SHP77 treated with DMSO at 0.1 percent for 48 hours (cell line): ENCODE results near the gene SOX13.
A peak's percentile ranks its signal among the peaks of the same experiment; 100 is the strongest.

Source experiments
- DNase-seq: peaks from one replicate; lab custom pipeline; 2025; lab: John Stamatoyannopoulos, UW

The SOX13 gene

DNA sequence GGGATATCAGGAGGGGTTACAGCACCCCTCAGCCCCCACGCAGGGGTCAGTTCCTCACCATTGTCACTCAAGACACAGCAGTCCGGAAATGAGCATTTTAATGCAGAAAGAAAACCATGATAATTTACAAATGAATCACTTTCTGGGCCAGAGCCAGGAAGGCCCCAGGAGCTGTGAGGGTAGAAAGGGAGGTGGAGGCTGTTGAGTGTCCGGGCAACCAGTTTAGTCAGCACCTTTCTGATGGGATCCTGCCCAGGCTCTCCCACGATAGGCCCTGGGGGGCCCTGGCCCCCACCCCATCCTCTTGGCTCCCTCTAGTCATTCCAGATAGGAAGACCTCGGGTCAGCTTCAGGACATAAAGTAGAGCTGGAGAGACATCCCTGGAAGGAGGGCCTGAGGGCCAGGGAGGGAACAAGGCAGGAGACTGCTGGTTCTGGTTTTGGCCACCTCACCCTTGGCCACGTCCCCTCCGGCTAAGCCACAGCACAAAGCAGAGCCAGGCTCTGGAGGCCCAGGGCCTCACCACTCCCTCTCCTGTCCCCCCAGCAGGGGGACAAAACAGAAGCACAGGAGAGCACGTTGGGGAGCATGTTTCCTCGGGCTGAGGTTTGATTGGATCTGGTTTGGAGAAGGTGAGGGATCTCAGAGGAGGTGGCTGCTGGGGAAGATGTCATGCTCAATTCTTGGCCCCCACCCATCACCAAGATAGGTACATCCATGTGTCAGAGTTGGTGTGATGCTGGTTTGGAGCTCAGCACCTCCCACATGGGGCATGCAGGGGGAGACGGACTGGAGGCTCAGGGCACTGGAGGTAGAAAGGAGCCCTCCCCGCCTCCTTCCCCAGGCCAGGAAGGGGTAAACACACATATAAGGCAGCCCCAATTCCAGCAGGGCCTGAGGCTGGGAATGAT lies 58.3 kb downstream of the SOX13 start:
- DNase-seq: no peak

- DNase-seq: no peak
Observed at GRCh38 chr1:204131978-204132377, 59.1 kb downstream of the SOX13 start.

GRCh38 chr1:204132718-204133117 lies 59.8 kb downstream of the SOX13 start:
- DNase-seq: no peak

DNA sequence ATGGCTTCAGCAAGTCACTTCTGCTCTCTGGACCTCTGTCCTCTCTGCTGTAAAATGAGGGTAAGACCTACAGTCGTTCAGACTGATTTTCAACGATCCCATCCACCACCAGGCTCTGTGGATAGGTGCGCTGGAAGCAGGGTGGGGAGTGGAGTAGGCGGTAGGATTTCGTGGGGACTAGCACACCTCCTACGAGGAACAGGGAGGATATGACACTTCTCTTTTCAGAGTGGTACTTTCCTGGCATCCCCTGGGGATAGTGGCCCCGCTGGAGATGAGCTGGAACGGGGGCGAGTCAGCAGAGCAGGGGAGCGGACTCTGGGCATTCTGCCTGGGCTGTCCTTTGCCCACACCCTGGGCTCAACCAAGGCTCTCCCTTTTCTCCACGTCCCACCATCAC lies 61.2 kb downstream of the SOX13 start:
- no peak for DNase-seq

DNA sequence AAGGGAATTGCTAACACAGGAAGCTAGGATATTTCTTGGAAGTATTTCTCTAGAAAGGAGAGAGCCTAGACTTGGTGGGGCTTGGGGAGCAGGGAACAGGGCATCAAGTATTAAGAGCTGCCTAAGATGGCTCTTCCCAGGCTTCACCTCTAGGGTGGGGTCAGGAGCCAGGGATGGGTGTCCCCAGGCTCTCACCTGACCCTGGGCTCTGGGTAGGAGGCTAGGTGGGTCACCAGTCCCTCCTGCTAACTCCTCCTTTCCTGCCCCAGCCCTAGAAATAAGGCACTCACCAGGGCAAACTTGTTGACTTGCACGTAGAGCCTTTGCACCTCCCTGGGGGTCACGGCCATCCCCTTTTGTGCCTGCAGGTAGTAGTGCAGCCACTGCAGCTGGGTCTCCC lies 63.9 kb downstream of the SOX13 start:
- no peak for DNase-seq

- no peak for DNase-seq
Observed at GRCh38 chr1:204139088-204139487, 66.2 kb downstream of the SOX13 start.

DNA sequence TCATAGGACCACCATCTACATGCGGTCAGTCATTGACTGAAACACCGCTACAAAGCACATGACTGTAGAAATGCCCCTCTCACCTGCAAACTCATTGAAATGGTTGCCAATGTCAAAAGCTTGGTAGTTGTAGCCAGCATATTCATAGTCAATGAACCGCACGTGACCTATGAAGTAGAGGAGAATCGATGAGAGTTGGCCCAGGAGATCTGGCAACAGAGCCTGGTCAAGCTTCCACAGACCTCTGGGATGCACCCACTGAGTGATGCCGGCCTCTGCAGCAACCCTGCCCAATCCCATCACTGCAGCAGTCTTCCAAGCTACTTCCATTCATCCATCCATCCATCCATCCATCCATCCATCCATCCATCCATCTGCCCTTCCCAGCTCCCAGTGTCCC lies 67.0 kb downstream of the SOX13 start:
- DNase-seq: no peak

DNA sequence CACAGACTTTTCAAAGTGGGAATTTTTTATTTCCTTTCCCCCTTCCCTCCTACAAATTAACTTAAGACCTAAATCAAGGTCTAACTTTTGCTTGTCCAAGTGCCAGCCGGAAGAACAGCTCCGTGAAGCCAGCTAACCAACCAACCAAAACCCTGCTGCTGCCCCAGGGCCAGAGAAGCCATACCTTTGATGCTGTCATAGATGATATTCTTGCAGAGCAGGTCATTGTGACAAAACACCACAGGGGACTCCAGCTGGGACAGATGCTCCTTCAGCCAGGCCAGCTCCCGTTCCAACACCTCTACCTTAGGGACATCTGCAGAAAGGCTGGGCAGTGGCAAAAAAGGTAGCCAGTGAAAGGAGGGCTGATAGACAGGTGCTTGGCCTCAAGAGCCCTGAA lies 68.2 kb downstream of the SOX13 start:
- no peak for DNase-seq

DNA sequence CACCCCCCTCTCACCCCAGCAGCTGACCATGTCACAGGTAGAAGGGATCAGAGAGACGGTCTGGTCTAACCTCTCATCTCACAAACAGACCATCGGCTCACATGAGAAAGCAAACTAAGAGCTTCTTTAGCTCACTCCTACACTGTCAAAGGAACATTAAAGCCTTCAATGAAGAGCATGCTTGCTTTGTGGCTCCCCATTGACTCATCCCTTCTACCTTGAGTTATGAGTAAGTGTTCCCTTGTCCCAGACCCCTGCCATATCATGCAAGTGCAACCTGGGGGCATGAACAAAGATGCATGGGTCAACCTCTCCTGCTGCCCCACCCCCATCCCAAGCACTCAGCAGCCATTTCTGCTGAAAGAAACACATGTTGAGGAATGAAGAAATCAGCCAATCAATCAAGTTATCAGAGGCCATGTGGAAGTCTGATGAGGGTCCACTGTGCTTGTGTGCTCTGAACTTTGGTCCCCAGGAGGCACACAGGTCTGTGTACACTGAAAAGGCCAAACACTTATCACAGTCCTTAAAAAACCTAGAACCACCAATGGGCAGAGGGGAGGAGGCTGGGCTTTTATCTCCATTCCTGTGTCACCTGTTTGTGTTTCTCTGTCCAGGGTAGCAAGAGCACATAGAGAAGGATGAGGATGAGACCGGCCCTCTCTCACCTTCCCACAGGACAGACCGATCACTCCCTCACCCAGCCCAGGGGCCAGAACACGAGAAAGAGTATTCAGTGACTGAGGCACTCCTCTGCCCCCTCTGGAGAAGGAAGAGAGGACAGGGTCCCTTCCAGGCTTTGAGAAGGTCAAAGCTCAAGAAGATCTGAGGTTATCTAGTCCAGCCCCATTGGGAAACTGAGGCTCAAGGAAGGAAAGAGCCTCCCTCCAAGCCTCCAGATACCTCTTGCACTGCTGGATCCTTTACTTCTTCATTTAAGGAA lies 69.4 kb downstream of the SOX13 start:
- no peak for DNase-seq

DNA sequence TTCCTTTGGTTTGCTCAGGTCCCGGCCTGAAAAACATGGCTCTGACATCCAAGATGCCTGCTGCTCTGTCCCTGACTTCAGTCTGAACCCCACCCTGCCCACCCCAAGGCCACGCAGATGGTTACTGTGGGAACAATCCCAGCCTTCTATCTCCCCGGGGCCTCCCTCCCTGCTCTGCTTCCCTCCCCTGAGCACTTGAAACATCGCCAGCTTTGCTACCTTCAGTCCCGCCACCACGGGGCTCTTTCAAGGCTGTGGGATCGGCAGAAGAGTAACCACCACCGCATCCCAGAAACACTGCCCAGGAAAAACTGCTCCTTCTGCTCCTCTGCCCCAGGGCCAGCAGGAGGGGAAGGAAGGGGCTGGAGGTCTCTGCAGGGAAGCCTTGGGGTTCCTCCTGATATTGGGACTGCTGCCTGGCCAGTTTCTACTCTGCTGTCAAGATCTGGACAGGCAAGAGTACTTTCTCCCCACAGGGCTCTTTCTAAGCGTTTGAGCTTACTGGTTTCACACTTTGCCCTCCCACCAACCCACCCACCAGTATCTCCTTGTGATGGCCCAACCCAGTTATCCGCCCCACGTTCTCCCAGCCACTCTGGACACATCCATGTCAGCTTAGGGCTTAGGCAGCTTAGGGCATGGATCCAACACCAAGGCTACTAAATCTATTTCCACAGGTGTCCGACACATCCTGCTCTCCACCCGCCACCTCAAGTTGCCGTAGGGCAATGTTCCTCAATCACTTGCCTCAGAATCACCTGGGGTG lies 70.5 kb downstream of the SOX13 start:
- DNase-seq: no peak

GRCh38 chr1:204145033-204145504 lies 72.2 kb downstream of the SOX13 start:
- DNase-seq: no peak

- no peak for DNase-seq
Observed at GRCh38 chr1:204146309-204146708, 73.4 kb downstream of the SOX13 start.

GRCh38 chr1:204146965-204147364 lies 74.0 kb downstream of the SOX13 start:
- DNase-seq: no peak

GRCh38 chr1:204147406-204148383 lies 74.8 kb downstream of the SOX13 start:
- DNase-seq: no peak

- no peak for DNase-seq
Observed at GRCh38 chr1:204149107-204149506, 76.2 kb downstream of the SOX13 start.

DNA sequence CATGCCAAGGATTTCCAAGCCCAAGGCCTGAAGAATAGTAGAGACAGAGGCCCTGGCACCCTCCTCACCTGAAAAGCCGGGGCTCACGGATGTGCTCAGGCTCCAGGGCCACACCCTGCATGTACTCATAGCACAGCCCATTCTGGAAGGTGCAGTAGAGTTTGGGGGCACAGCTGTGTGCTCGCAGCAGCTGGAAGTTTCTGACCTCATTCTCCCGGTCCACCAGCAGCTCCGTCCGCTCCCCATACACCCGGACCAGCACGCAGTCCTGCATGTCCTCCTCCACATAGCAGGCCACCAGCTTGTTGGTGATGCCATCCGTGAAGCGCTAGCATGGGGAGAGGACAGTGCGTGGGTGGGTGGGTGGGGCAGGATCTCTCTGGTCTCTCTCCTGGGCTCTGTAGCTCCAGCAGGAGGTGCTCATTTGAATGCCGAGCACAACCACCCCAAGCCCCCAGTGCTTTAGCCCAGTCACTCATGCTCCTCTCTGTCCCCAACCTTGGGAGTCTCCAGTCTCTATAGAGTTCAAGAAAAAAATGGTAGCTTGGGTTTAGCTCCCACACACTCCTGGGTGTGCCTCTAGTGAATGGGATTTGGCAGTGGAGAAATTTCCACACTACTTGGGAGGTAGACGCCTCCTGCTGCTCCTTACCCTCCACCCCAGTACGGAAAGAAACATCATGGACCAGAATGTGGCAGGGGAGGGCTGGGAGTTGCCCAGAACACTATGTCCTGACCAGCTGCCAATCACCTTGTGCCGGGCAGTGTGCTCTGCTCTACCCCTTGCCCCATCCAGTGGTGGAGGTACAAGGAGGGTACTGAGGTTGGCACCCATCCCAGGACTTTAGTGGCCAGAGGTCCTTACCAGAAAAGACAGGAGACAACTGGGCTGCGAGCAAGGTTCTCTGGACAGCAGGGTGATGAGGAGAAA lies 77.0 kb downstream of the SOX13 start:
- no peak for DNase-seq

GRCh38 chr1:204150702-204151551 lies 78.0 kb downstream of the SOX13 start:
- DNase-seq: no peak

DNA sequence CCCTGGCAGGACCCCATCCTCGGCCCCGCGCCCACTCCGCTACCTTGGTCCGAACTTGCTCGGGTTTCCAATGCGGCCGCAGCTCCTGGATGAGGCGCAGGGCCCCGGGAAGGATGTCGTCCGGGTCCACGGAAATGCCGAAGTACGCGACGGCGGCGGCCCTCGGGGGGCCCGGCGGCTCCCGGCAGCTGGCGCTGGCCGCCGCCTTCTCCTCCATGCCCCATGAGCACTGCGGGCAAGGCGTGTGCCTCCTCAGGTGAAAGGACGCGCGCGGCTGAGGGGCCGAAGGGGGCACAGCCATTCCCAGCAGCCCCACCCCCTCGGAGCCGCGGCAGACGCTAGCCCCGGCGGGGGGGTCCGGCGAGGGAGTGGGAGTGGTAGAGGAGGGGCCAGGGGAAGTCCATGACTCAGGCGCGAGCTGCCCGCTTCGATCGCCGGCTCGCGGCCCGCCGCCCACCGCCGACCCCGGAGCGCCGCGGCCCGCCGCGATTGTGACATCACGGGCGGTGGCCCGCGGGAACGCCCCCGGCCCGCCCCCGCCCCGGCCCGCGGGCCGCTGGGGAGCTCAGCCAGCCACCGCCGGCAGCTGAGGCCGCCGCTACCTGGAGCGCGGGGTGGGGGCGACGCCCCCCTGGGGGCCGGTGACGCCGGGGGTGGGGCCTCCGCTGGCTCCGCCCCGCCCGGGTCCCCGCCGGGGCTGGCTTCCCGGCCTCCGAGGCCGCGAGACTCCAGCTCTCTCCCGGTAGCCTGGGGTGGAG lies 78.8 kb downstream of the SOX13 start, which contains the start of gene ETNK2:
Gene ETNK2, minus strand, starts transcription at position 493 of the 758 bp plus-strand sequence. Its CDS starts 192 bp downstream, at position 301.
- DNase-seq: peak; percentile 50
